GM18526 (cell line): ENCODE data around the gene CPPED1.

Experiments
- POLR2A ChIP-seq: IDR thresholded peaks from 3 replicates; pipeline ENCODE4 v1.6.1; 2011; ENCODE audit not compliant: insufficient read length; ENCODE audit errors: extremely low read depth

The CPPED1 gene

GRCh38 chr16:12721841-12722421 is 81.8 kb downstream of the CPPED1 start:
- TF ChIP-seq POLR2A = no peak

GRCh38 chr16:12719972-12720371 is 83.7 kb downstream of the CPPED1 start:
- TF ChIP-seq POLR2A = no peak

- no peak for TF ChIP-seq POLR2A
These were observed 87.0 kb downstream of the CPPED1 start for GRCh38 chr16:12716658-12717057.

GRCh38 chr16:12709807-12710206 is 93.9 kb downstream of the CPPED1 start:
- no peak for TF ChIP-seq POLR2A

- no peak for TF ChIP-seq POLR2A
These were observed 95.4 kb downstream of the CPPED1 start for GRCh38 chr16:12708266-12708665.

- no peak for TF ChIP-seq POLR2A
These were observed 97.1 kb downstream of the CPPED1 start for GRCh38 chr16:12706628-12707027.

- no peak for TF ChIP-seq POLR2A
These were observed 99.1 kb downstream of the CPPED1 start for GRCh38 chr16:12704492-12705111.

- no peak for TF ChIP-seq POLR2A
These were observed 99.8 kb downstream of the CPPED1 start for GRCh38 chr16:12703935-12704334.

- TF ChIP-seq POLR2A = no peak
These were observed 103.5 kb downstream of the CPPED1 start for GRCh38 chr16:12700161-12700560.

GRCh38 chr16:12699161-12699560 is 104.5 kb downstream of the CPPED1 start:
- TF ChIP-seq POLR2A = no peak

GRCh38 chr16:12697437-12697836 is 106.2 kb downstream of the CPPED1 start:
- no peak for TF ChIP-seq POLR2A

- TF ChIP-seq POLR2A = no peak
These were observed 108.2 kb downstream of the CPPED1 start for GRCh38 chr16:12695454-12695853.

GRCh38 chr16:12690024-12690423 is 113.7 kb downstream of the CPPED1 start:
- TF ChIP-seq POLR2A = no peak

- no peak for TF ChIP-seq POLR2A
These were observed 114.5 kb downstream of the CPPED1 start for GRCh38 chr16:12688951-12689850.

GRCh38 chr16:12685806-12686205 is 117.9 kb downstream of the CPPED1 start:
- TF ChIP-seq POLR2A = no peak
